WTC11 (cell line): ENCODE data around the gene RSL1D1. TPM values are rescaled to one million over a fixed set of nuclear protein-coding genes. Genes with fewer than 3 reads are reported as not detected.

Experiments used
- ATAC-seq: fragments of 200-7000 bp; cut with Tn5 transposase; 2 replicates; pipeline ENCODE4 v1.10.0; 2021; ENCODE audit warnings: mild to moderate bottlenecking, moderate library complexity
- CTCF ChIA-PET: fragments of 300-600 bp; sonication (Branson Sonifier 250); formaldehyde crosslinking; loops from one replicate; lab custom pipeline; 2021; ENCODE audit warnings: antibody characterized with exemption; lab: Charles Lee
- POLR2A ChIA-PET: fragments of 350-600 bp; sonication (Branson Sonifier 250); formaldehyde crosslinking; loops from one replicate; lab custom pipeline; 2021; ENCODE audit warnings: antibody characterized with exemption; lab: Charles Lee
- DNase-seq: peaks from one replicate; pipeline ENCODE4 v3.0.0; 2021; ENCODE audit warnings: low spot score
- H3K27ac Mint-ChIP-seq: 2 replicates; pipeline ENCODE4 v1.8.0; 2021; ENCODE audit warnings: mixed read lengths
- H3K27me3 Mint-ChIP-seq: 2 replicates; pipeline ENCODE4 v1.8.0; 2021; ENCODE audit warnings: low read depth, mild to moderate bottlenecking, moderate library complexity, mixed read lengths
- H3K36me3 Mint-ChIP-seq: 2 replicates; pipeline ENCODE4 v1.8.0; 2021; ENCODE audit warnings: mixed read lengths
- H3K4me1 Mint-ChIP-seq: 2 replicates; pipeline ENCODE4 v1.8.0; 2022; ENCODE audit warnings: mixed read lengths
- H3K4me3 Mint-ChIP-seq: 2 replicates; pipeline ENCODE4 v1.8.0; 2021; ENCODE audit warnings: mild to moderate bottlenecking, moderate library complexity, mixed read lengths
- H3K9me3 Mint-ChIP-seq: 2 replicates; pipeline ENCODE4 v1.8.0; 2021; ENCODE audit warnings: mixed read lengths
- ATF1 ChIP-seq: sonication (generic); formaldehyde crosslinking; IDR thresholded peaks from 2 replicates; pipeline ENCODE4 v1.8.1; 2023; ENCODE audit warnings: mild to moderate bottlenecking, moderate library complexity, missing genetic modification reagents
- CBFB ChIP-seq: sonication (generic); formaldehyde crosslinking; IDR thresholded peaks from 2 replicates; pipeline ENCODE4 v1.8.1; 2022; ENCODE audit warnings: mild to moderate bottlenecking, low read depth, missing genetic modification reagents
- E2F5 ChIP-seq: sonication (generic); formaldehyde crosslinking; IDR thresholded peaks from 2 replicates; pipeline ENCODE4 v1.8.1; 2022; ENCODE audit warnings: mild to moderate bottlenecking, moderate library complexity, missing genetic modification reagents
- GTF2I ChIP-seq: fragments of 250-450 bp; sonication (Bioruptor Pico); conservative IDR thresholded peaks from 2 replicates; pipeline ENCODE4 v1.4.0; 2021; ENCODE audit warnings: mild to moderate bottlenecking
- HMGA2 ChIP-seq: fragments of 250-450 bp; sonication (Bioruptor Pico); IDR thresholded peaks from 2 replicates; pipeline ENCODE4 v1.4.0; 2021; ENCODE audit warnings: mild to moderate bottlenecking, moderate library complexity
- IRF2 ChIP-seq: sonication (generic); formaldehyde crosslinking; IDR thresholded peaks from 2 replicates; pipeline ENCODE4 v1.8.0; 2022; ENCODE audit warnings: low read depth, missing genetic modification reagents, borderline replicate concordance
- KAT7 ChIP-seq: sonication (generic); formaldehyde crosslinking; IDR thresholded peaks from 2 replicates; pipeline ENCODE4 v1.8.1; 2023; ENCODE audit warnings: missing genetic modification reagents, mild to moderate bottlenecking, borderline replicate concordance
- MAX ChIP-seq: sonication (generic); formaldehyde crosslinking; IDR thresholded peaks from 2 replicates; pipeline ENCODE4 v1.8.0; 2022; ENCODE audit warnings: mild to moderate bottlenecking, missing genetic modification reagents
- NFYB ChIP-seq: sonication (generic); formaldehyde crosslinking; conservative IDR thresholded peaks from 2 replicates; pipeline ENCODE4 v1.8.0; 2022; ENCODE audit warnings: low read depth, missing genetic modification reagents
- PREB ChIP-seq: sonication (generic); formaldehyde crosslinking; IDR thresholded peaks from 2 replicates; pipeline ENCODE4 v1.8.1; 2022; ENCODE audit warnings: mild to moderate bottlenecking, missing genetic modification reagents, moderate library complexity, borderline replicate concordance
- SMAD4 ChIP-seq: sonication (generic); formaldehyde crosslinking; IDR thresholded peaks from 2 replicates; pipeline ENCODE4 v1.8.0; 2022; ENCODE audit warnings: mild to moderate bottlenecking, missing genetic modification reagents
- TEAD4 ChIP-seq: sonication (generic); formaldehyde crosslinking; IDR thresholded peaks from 2 replicates; pipeline ENCODE4 v1.8.0; 2022; ENCODE audit warnings: mild to moderate bottlenecking, missing genetic modification reagents
- ZNF219 ChIP-seq: sonication (generic); formaldehyde crosslinking; IDR thresholded peaks from 2 replicates; pipeline ENCODE4 v1.8.0; 2023; ENCODE audit warnings: missing genetic modification reagents, mild to moderate bottlenecking, borderline replicate concordance
- ZNF263 ChIP-seq: sonication (generic); formaldehyde crosslinking; IDR thresholded peaks from 2 replicates; pipeline ENCODE4 v1.8.1; 2022; ENCODE audit warnings: low read depth, mild to moderate bottlenecking, moderate library complexity, missing genetic modification reagents
- ZNF281 ChIP-seq: sonication (generic); formaldehyde crosslinking; IDR thresholded peaks from 2 replicates; pipeline ENCODE4 v1.8.0; 2023; ENCODE audit warnings: mild to moderate bottlenecking, missing genetic modification reagents
- ZNF671 ChIP-seq: fragments of 250-450 bp; sonication (Bioruptor Pico); IDR thresholded peaks from 2 replicates; pipeline ENCODE4 v1.8.0; 2021; ENCODE audit warnings: mild to moderate bottlenecking
- ZSCAN18 ChIP-seq: fragments of 250-450 bp; sonication (Bioruptor Pico); IDR thresholded peaks from 2 replicates; pipeline ENCODE4 v2.1.2; 2022; ENCODE audit warnings: mild to moderate bottlenecking, moderate library complexity
- total RNA-seq: library from RNA; stranded (reverse); gene quantifications from 3 replicates; pipeline ENCODE4 v1.2.3, GENCODE V29; 2021
- TF ChIP-seq, protein P1 (sequence below): fragments of 250-450 bp; sonication (Bioruptor Pico); IDR thresholded peaks from 2 replicates; pipeline ENCODE4 v1.8.0; 2021; ENCODE audit warnings: mild to moderate bottlenecking
- TF ChIP-seq, protein P2 (sequence below): sonication (generic); formaldehyde crosslinking; IDR thresholded peaks from 2 replicates; pipeline ENCODE4 v1.8.0; 2023; ENCODE audit warnings: missing genetic modification reagents, mild to moderate bottlenecking, borderline replicate concordance
- TF ChIP-seq, protein P3 (sequence below): fragments of 250-450 bp; sonication (Bioruptor Pico); conservative IDR thresholded peaks from 2 replicates; pipeline ENCODE4 v1.9.0; 2021; ENCODE audit warnings: mild to moderate bottlenecking

Gene RSL1D1
- total RNA-seq, 1 experiment from 2014 or later: 227 TPM

- 0 out of 2 replicates have a peak, but pooled peaks cover 3% of the 10 kb centered on the region for H3K4me1 Mint-ChIP-seq
- CTCF ChIA-PET: no interaction called here
- TF ChIP-seq, protein P1, sequence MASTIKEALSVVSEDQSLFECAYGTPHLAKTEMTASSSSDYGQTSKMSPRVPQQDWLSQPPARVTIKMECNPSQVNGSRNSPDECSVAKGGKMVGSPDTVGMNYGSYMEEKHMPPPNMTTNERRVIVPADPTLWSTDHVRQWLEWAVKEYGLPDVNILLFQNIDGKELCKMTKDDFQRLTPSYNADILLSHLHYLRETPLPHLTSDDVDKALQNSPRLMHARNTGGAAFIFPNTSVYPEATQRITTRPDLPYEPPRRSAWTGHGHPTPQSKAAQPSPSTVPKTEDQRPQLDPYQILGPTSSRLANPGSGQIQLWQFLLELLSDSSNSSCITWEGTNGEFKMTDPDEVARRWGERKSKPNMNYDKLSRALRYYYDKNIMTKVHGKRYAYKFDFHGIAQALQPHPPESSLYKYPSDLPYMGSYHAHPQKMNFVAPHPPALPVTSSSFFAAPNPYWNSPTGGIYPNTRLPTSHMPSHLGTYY (CRISPR knock-in tag): no peak
- TF ChIP-seq HMGA2 (no peak), MAX (CRISPR knock-in tag) (no peak), CBFB (CRISPR knock-in tag) (no peak), KAT7 (CRISPR knock-in tag) (no peak), IRF2 (CRISPR knock-in tag) (no peak), TEAD4 (CRISPR knock-in tag) (no peak), SMAD4 (CRISPR knock-in tag) (no peak), ZNF281 (CRISPR knock-in tag) (no peak), E2F5 (no peak), ZNF263 (CRISPR knock-in tag) (no peak), NFYB (CRISPR knock-in tag) (no peak), ATF1 (CRISPR knock-in tag) (no peak), GTF2I (CRISPR knock-in tag) (no peak), ZNF671 (CRISPR knock-in tag) (no peak), ZNF219 (no peak), PREB (CRISPR knock-in tag) (no peak), ZSCAN18 (no peak)
- TF ChIP-seq, protein P2, sequence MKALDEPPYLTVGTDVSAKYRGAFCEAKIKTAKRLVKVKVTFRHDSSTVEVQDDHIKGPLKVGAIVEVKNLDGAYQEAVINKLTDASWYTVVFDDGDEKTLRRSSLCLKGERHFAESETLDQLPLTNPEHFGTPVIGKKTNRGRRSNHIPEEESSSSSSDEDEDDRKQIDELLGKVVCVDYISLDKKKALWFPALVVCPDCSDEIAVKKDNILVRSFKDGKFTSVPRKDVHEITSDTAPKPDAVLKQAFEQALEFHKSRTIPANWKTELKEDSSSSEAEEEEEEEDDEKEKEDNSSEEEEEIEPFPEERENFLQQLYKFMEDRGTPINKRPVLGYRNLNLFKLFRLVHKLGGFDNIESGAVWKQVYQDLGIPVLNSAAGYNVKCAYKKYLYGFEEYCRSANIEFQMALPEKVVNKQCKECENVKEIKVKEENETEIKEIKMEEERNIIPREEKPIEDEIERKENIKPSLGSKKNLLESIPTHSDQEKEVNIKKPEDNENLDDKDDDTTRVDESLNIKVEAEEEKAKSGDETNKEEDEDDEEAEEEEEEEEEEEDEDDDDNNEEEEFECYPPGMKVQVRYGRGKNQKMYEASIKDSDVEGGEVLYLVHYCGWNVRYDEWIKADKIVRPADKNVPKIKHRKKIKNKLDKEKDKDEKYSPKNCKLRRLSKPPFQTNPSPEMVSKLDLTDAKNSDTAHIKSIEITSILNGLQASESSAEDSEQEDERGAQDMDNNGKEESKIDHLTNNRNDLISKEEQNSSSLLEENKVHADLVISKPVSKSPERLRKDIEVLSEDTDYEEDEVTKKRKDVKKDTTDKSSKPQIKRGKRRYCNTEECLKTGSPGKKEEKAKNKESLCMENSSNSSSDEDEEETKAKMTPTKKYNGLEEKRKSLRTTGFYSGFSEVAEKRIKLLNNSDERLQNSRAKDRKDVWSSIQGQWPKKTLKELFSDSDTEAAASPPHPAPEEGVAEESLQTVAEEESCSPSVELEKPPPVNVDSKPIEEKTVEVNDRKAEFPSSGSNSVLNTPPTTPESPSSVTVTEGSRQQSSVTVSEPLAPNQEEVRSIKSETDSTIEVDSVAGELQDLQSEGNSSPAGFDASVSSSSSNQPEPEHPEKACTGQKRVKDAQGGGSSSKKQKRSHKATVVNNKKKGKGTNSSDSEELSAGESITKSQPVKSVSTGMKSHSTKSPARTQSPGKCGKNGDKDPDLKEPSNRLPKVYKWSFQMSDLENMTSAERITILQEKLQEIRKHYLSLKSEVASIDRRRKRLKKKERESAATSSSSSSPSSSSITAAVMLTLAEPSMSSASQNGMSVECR (CRISPR knock-in tag): no peak
- TF ChIP-seq, protein P3, sequence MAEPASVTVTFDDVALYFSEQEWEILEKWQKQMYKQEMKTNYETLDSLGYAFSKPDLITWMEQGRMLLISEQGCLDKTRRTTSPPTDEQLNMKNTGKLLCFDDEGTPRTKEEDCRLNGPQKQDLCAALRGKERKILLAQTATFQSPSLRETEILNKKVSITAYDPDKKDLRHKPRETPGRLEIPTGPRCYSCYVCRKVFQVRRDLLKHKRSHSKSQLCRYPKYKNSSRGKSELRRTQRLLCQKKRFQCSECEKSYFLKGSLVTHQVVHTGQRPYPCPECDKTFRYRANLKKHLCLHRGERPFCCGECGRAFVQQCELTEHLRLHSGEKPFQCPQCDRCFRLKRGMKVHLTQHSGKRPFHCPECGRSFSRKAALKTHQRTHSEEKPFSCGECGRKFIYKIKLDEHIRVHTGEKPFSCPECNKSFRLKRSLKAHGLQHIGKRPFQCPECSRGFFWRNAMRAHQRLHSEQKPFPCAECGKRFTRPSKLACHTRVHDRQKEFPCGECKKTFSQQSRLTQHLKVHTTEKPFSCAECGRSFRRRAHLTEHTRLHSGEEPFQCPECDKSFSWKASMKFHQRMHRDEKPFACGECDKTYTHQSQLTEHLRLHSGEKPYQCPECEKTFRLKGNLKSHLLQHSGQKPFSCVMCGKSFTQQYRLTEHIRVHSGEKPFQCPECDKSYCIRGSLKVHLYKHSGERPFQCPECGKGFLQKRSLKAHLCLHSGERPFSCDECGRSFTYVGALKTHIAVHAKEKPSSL (CRISPR knock-in tag): no peak
- DNase-seq (no peak), ATAC-seq (no peak)
- peaks cover 79% of the 10 kb centered on the region for H3K36me3 Mint-ChIP-seq
- H3K4me3 Mint-ChIP-seq: no peak overlapping the region
- POLR2A ChIA-PET: no interaction called here
- H3K27me3 Mint-ChIP-seq: no peaks in the 10 kb centered on the region
- H3K27ac Mint-ChIP-seq: no peak overlapping the region
- no peaks in the 10 kb centered on the region for H3K9me3 Mint-ChIP-seq
Observed at GRCh38 chr16:11844499-11844898, 6.8 kb downstream of the RSL1D1 start.
